K562 (cell line): ENCODE results near the gene PCDH12. TPM values are rescaled to one million over a fixed set of nuclear protein-coding genes. Genes with fewer than 3 reads are reported as not detected.

Source experiments
- CBX2 ChIP-seq: fragments of 200-600 bp; sonication (generic); IDR thresholded peaks from one replicate; pipeline ENCODE4 v1.6.1; 2012; ENCODE audit warnings: mild to moderate bottlenecking, low read length, inconsistent platforms; ENCODE audit not compliant: insufficient read depth, poor library complexity, severe bottlenecking
- CCAR2 ChIP-seq: fragments of 200-400 bp; formaldehyde crosslinking; IDR thresholded peaks from 2 replicates; pipeline ENCODE4 v1.6.1; 2017; ENCODE audit warnings: mild to moderate bottlenecking, low read depth, low read length
- MTA2 ChIP-seq: fragments of 450-650 bp; IDR thresholded peaks from 2 replicates; pipeline ENCODE4 v1.6.1; 2016; ENCODE audit warnings: low read depth
- NRF1 ChIP-seq, 2 experiments: fragments of 450-650 bp; IDR thresholded peaks in 1 of 2; conservative IDR thresholded peaks in 1 of 2; 2 replicates each; pipeline ENCODE4 v1.6.1; 2014; ENCODE audit warnings: mild to moderate bottlenecking in 2 of 2
- RBM34 ChIP-seq: fragments of 200-400 bp; formaldehyde crosslinking; IDR thresholded peaks from 2 replicates; pipeline ENCODE4 v1.6.1; 2018; ENCODE audit warnings: low read length, borderline replicate concordance; ENCODE audit not compliant: insufficient read depth
- SMAD3 ChIP-seq: fragments of 450-650 bp; formaldehyde crosslinking; conservative IDR thresholded peaks from 2 replicates; pipeline ENCODE4 v1.4.0; 2020; ENCODE audit warnings: mild to moderate bottlenecking
- SPI1 ChIP-seq: IDR thresholded peaks from 2 replicates; pipeline ENCODE4 v1.6.1; 2011; ENCODE audit warnings: low read depth, low read length, control low read depth, borderline replicate concordance
- TEAD1 ChIP-seq, 2 experiments: fragments of 450-650 bp in 1 of 2; sonication (generic) in 1 of 2; formaldehyde crosslinking; IDR thresholded peaks; 2 replicates each; pipeline versions ENCODE4 v1.4.0 to v1.8.0; 2020 to 2022; ENCODE audit warnings: mild to moderate bottlenecking in 2 of 2, missing genetic modification reagents in 1 of 2
- ZKSCAN1 ChIP-seq: fragments of 150-350 bp; IDR thresholded peaks from 2 replicates; pipeline ENCODE4 v1.6.1; 2016; ENCODE audit warnings: low read depth, low read length
- ZNF318 ChIP-seq, 2 experiments: fragments of 450-650 bp; IDR thresholded peaks; 2 replicates each; pipeline ENCODE4 v1.6.1; 2016; ENCODE audit warnings: mild to moderate bottlenecking in 2 of 2, borderline replicate concordance in 1 of 2, low read depth in 1 of 2, moderate library complexity in 1 of 2
- polyA plus RNA-seq, 8 experiments: library from polyadenylated mRNA; depleted of rRNA in 4 of 8; stranded (reverse) in 5 of 8; unstranded in 3 of 8; fragments of >200 nt; fragmentation: Nextera tagmentation in 2 of 8; fragmentation: Illumina TruSeq in 1 of 8; extraction: Ambion mirVana in 2 of 8; extraction: Trizol in 1 of 8; gene quantifications; 2 replicates each; pipeline versions ENCODE4 v1.2.1 to v1.2.3, GENCODE V29; 2011 to 2014; ENCODE audit warnings: inconsistent platforms in 1 of 8, missing spikeins in 1 of 8
- total RNA-seq, 7 experiments: library from RNA; depleted of rRNA in 6 of 7; stranded (reverse); fragments of >200 nt in 6 of 7; fragmentation: Illumina TruSeq in 2 of 7; extraction: Trizol in 2 of 7; gene quantifications; 2 replicates each; pipeline versions ENCODE4 v1.2.1 to v1.2.3, GENCODE V29; 2011 to 2021; ENCODE audit warnings: low replicate concordance in 1 of 7
- TF ChIP-seq, protein P1 (sequence below), 2 experiments: IDR thresholded peaks in 1 of 2; conservative IDR thresholded peaks in 1 of 2; 2 replicates each; pipeline ENCODE4 v1.6.1; 2016; ENCODE audit warnings: low read depth in 2 of 2, mild to moderate bottlenecking in 1 of 2, missing compliant biosample characterization in 1 of 2, missing genetic modification characterization in 1 of 2, moderate library complexity in 1 of 2
- TF ChIP-seq, protein P2 (sequence below): IDR thresholded peaks from 2 replicates; pipeline ENCODE4 v1.6.1; 2011; ENCODE audit warnings: borderline replicate concordance, low read depth, mild to moderate bottlenecking, moderate library complexity, low read length; ENCODE audit not compliant: insufficient read depth, poor library complexity, severe bottlenecking

The PCDH12 gene
- total and polyA plus RNA-seq, 9 of the 15 experiments (the other 6 are each of a cell fraction or from before 2014, with no cell fraction given): 0.01 to 0.04 (median 0.01) TPM; not detected in 4

DNA sequence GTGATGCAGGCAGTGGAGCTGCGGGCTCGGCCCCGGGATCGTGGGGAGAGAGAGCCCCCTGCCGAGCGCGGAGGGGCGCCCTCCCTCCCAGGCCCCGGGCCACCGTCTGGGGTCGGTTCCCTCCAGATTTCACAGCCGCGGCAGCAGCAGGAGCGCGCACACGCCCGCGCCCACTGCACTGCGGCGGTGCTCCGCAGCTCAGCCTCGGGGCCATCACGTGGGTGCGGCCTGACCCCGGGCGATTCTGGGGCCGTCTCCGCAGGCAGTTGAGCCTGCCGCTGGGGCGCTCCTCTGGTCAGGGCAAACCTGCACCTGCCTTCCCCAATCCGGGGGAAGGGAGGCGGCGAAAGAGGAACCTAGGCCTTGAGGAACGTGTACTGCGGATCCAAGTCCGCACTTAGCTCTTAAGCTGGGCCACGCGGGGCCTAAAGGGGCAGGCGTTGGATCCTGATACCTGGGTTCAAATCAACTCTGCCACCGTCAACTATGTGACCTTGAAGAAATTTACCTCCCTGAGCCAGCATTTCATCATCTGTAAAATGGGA is 43.7 kb downstream of the PCDH12 start (continued):
- TF ChIP-seq TEAD1 (CRISPR knock-in tag; IDR thresholded peaks at IDR 0.05): no peak
- TF ChIP-seq SMAD3 (CRISPR knock-in tag): no peak
- TF ChIP-seq, protein P1, sequence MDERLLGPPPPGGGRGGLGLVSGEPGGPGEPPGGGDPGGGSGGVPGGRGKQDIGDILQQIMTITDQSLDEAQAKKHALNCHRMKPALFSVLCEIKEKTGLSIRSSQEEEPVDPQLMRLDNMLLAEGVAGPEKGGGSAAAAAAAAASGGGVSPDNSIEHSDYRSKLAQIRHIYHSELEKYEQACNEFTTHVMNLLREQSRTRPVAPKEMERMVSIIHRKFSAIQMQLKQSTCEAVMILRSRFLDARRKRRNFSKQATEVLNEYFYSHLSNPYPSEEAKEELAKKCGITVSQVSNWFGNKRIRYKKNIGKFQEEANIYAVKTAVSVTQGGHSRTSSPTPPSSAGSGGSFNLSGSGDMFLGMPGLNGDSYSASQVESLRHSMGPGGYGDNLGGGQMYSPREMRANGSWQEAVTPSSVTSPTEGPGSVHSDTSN (CRISPR knock-in tag; IDR thresholded peaks at IDR 0.05; ENCODE audit: low read depth): no peak
- TF ChIP-seq, protein P1 (tag; conservative IDR thresholded peaks at IDR 0.05; ENCODE audit: low read depth): no peak
- TF ChIP-seq MTA2: no peak
- peak; percentile 73 to 78 for TF ChIP-seq NRF1 (conservative IDR thresholded peaks at IDR 0.05 in 1 of 2, IDR thresholded peaks at IDR 0.05 in 1 of 2)
- no peak for TF ChIP-seq ZKSCAN1
- TF ChIP-seq ZNF318 (IDR thresholded peaks at IDR 0.05; ENCODE audit: borderline replicate concordance in 1 of 2, low read depth in 1 of 2): no peak
- no peak for TF ChIP-seq CBX2
- TF ChIP-seq SPI1: peak; percentile 48; the same call in 1 of the 2 replicates
- TF ChIP-seq RBM34: no peak
- TF ChIP-seq CCAR2: no peak
- TF ChIP-seq, protein P2, sequence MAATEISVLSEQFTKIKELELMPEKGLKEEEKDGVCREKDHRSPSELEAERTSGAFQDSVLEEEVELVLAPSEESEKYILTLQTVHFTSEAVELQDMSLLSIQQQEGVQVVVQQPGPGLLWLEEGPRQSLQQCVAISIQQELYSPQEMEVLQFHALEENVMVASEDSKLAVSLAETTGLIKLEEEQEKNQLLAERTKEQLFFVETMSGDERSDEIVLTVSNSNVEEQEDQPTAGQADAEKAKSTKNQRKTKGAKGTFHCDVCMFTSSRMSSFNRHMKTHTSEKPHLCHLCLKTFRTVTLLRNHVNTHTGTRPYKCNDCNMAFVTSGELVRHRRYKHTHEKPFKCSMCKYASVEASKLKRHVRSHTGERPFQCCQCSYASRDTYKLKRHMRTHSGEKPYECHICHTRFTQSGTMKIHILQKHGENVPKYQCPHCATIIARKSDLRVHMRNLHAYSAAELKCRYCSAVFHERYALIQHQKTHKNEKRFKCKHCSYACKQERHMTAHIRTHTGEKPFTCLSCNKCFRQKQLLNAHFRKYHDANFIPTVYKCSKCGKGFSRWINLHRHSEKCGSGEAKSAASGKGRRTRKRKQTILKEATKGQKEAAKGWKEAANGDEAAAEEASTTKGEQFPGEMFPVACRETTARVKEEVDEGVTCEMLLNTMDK: no peak
